GM23338 (cell line): ENCODE measurements around the gene CDC45. TPM values are rescaled to one million over a fixed set of nuclear protein-coding genes. Genes with fewer than 3 reads are reported as not detected.

Source experiments
- ATAC-seq: fragments of 200-7000 bp; cut with Tn5 transposase; 3 replicates; pipeline ENCODE4 v1.9.1; 2020
- DNase-seq: peaks from one replicate; pipeline ENCODE4 v3.0.0-alpha.2; 2015; ENCODE audit warnings: low spot score
- H2AFZ ChIP-seq: fragments of 200-600 bp; sonication (generic); 2 replicates; pipeline ENCODE4 v1.8.0; 2016; ENCODE audit warnings: antibody characterized with exemption, mild to moderate bottlenecking, moderate library complexity
- H3F3A ChIP-seq: fragments of 200-600 bp; sonication (generic); replicated peaks from 2 replicates; pipeline ENCODE4 v1.8.0; 2017; ENCODE audit warnings: antibody characterized with exemption, mixed run types, low read depth
- H3K27ac ChIP-seq: fragments of 200-600 bp; sonication (generic); 2 replicates; pipeline ENCODE4 v1.6.1; 2016; ENCODE audit warnings: low read depth
- H3K27me3 ChIP-seq: fragments of 200-600 bp; sonication (generic); 2 replicates; pipeline ENCODE4 v1.8.0; 2016; ENCODE audit warnings: mild to moderate bottlenecking, mixed run types, moderate library complexity; ENCODE audit not compliant: insufficient read depth
- H3K36me3 ChIP-seq: fragments of 200-600 bp; sonication (generic); 2 replicates; pipeline ENCODE4 v1.8.0; 2016; ENCODE audit warnings: mild to moderate bottlenecking; ENCODE audit not compliant: insufficient read depth
- H3K4me1 ChIP-seq: fragments of 200-600 bp; sonication (generic); 2 replicates; pipeline ENCODE4 v1.8.0; 2016; ENCODE audit warnings: mild to moderate bottlenecking, moderate library complexity; ENCODE audit not compliant: insufficient read depth
- H3K4me2 ChIP-seq: fragments of 200-600 bp; sonication (generic); 2 replicates; pipeline ENCODE4 v1.7.1; 2017; ENCODE audit warnings: mixed run types
- H3K4me3 ChIP-seq: fragments of 200-600 bp; sonication (generic); 2 replicates; pipeline ENCODE4 v1.6.1; 2016; ENCODE audit warnings: mixed run types
- H3K79me2 ChIP-seq: fragments of 200-600 bp; sonication (generic); replicated peaks from 2 replicates; pipeline ENCODE4 v1.8.0; 2017; ENCODE audit warnings: mild to moderate bottlenecking; ENCODE audit not compliant: insufficient read depth
- H3K9me2 ChIP-seq: fragments of 200-600 bp; sonication (generic); 2 replicates; pipeline ENCODE4 v1.8.0; 2017; ENCODE audit not compliant: insufficient read depth
- H4K20me1 ChIP-seq: fragments of 200-600 bp; sonication (generic); replicated peaks from 2 replicates; pipeline ENCODE4 v1.8.0; 2017; ENCODE audit warnings: mild to moderate bottlenecking; ENCODE audit not compliant: insufficient read depth
- H3K27ac Mint-ChIP-seq: 2 replicates; pipeline ENCODE4 v1.8.0; 2020; ENCODE audit warnings: inconsistent platforms, mild to moderate bottlenecking, moderate library complexity, mixed read lengths
- H3K27me3 Mint-ChIP-seq: 3 replicates; pipeline ENCODE4 v1.8.0; 2022; ENCODE audit warnings: low read depth, mild to moderate bottlenecking, moderate library complexity, mixed read lengths, inconsistent platforms; ENCODE audit not compliant: insufficient read depth, poor library complexity
- H3K36me3 Mint-ChIP-seq: 3 replicates; pipeline ENCODE4 v1.8.0; 2021; ENCODE audit warnings: low read depth, mild to moderate bottlenecking, inconsistent platforms, moderate library complexity, mixed read lengths
- H3K4me1 Mint-ChIP-seq: 3 replicates; pipeline ENCODE4 v1.8.0; 2020; ENCODE audit warnings: mild to moderate bottlenecking, inconsistent platforms, mixed read lengths
- H3K4me3 Mint-ChIP-seq: 3 replicates; pipeline ENCODE4 v1.8.0; 2021; ENCODE audit warnings: moderate library complexity, mild to moderate bottlenecking, inconsistent platforms, mixed read lengths
- H3K9me3 Mint-ChIP-seq: 3 replicates; pipeline ENCODE4 v1.8.0; 2020; ENCODE audit warnings: moderate library complexity, mild to moderate bottlenecking, inconsistent platforms, mixed read lengths
- CREB1 ChIP-seq: fragments of 250-450 bp; sonication (Bioruptor Pico); IDR thresholded peaks from 2 replicates; pipeline ENCODE4 v1.5.0; 2020; ENCODE audit warnings: low read depth, mild to moderate bottlenecking, moderate library complexity
- ETS1 ChIP-seq: IDR thresholded peaks from 2 replicates; pipeline ENCODE4 v1.6.1; 2016; ENCODE audit warnings: antibody characterized with exemption
- JUNB ChIP-seq: IDR thresholded peaks from one replicate; pipeline ENCODE4 v1.6.1; 2016; ENCODE audit warnings: antibody characterized with exemption; ENCODE audit not compliant: unreplicated experiment
- NANOG ChIP-seq: IDR thresholded peaks from 2 replicates; pipeline ENCODE4 v1.6.1; 2016; ENCODE audit warnings: antibody characterized with exemption, borderline replicate concordance
- ZNF114 ChIP-seq: fragments of 250-450 bp; sonication (Bioruptor Pico); IDR thresholded peaks from 2 replicates; pipeline ENCODE4 v1.5.0; 2020; ENCODE audit warnings: mild to moderate bottlenecking, moderate library complexity
- polyA plus RNA-seq: library from polyadenylated mRNA; unstranded; fragments of >200 nt; fragmentation: Nextera tagmentation; extraction: Ambion mirVana; gene quantifications from 2 replicates; pipeline ENCODE4 v1.2.1, GENCODE V29; 2016
- total RNA-seq: library from RNA; depleted of rRNA; stranded (reverse); fragments of >200 nt; shearing (Covaris generic); gene quantifications from 2 replicates; pipeline ENCODE4 v1.2.3, GENCODE V29; 2014
- TF ChIP-seq, protein P1 (sequence below): fragments of 250-450 bp; sonication (Bioruptor Pico); IDR thresholded peaks from 2 replicates; pipeline ENCODE4 v1.5.0; 2020; ENCODE audit warnings: mild to moderate bottlenecking, moderate library complexity
- TF ChIP-seq, protein P2 (sequence below), 2 experiments: fragments of 200-600 bp in 1 of 2; sonication (generic) in 1 of 2; conservative IDR thresholded peaks; 2 replicates each; pipeline versions ENCODE4 v1.5.1 to v1.6.1; 2016 to 2017; ENCODE audit warnings: antibody characterized with exemption in 2 of 2, low read depth in 2 of 2, mild to moderate bottlenecking in 2 of 2, moderate library complexity in 1 of 2

CDC45 gene
- total and polyA plus RNA-seq, 2 experiments from 2014 or later, result 29.0 to 30.3 TPM

GRCh38 chr22:19546680-19547079 lies 67.0 kb downstream of the CDC45 start (continued):
- TF ChIP-seq, protein P1, sequence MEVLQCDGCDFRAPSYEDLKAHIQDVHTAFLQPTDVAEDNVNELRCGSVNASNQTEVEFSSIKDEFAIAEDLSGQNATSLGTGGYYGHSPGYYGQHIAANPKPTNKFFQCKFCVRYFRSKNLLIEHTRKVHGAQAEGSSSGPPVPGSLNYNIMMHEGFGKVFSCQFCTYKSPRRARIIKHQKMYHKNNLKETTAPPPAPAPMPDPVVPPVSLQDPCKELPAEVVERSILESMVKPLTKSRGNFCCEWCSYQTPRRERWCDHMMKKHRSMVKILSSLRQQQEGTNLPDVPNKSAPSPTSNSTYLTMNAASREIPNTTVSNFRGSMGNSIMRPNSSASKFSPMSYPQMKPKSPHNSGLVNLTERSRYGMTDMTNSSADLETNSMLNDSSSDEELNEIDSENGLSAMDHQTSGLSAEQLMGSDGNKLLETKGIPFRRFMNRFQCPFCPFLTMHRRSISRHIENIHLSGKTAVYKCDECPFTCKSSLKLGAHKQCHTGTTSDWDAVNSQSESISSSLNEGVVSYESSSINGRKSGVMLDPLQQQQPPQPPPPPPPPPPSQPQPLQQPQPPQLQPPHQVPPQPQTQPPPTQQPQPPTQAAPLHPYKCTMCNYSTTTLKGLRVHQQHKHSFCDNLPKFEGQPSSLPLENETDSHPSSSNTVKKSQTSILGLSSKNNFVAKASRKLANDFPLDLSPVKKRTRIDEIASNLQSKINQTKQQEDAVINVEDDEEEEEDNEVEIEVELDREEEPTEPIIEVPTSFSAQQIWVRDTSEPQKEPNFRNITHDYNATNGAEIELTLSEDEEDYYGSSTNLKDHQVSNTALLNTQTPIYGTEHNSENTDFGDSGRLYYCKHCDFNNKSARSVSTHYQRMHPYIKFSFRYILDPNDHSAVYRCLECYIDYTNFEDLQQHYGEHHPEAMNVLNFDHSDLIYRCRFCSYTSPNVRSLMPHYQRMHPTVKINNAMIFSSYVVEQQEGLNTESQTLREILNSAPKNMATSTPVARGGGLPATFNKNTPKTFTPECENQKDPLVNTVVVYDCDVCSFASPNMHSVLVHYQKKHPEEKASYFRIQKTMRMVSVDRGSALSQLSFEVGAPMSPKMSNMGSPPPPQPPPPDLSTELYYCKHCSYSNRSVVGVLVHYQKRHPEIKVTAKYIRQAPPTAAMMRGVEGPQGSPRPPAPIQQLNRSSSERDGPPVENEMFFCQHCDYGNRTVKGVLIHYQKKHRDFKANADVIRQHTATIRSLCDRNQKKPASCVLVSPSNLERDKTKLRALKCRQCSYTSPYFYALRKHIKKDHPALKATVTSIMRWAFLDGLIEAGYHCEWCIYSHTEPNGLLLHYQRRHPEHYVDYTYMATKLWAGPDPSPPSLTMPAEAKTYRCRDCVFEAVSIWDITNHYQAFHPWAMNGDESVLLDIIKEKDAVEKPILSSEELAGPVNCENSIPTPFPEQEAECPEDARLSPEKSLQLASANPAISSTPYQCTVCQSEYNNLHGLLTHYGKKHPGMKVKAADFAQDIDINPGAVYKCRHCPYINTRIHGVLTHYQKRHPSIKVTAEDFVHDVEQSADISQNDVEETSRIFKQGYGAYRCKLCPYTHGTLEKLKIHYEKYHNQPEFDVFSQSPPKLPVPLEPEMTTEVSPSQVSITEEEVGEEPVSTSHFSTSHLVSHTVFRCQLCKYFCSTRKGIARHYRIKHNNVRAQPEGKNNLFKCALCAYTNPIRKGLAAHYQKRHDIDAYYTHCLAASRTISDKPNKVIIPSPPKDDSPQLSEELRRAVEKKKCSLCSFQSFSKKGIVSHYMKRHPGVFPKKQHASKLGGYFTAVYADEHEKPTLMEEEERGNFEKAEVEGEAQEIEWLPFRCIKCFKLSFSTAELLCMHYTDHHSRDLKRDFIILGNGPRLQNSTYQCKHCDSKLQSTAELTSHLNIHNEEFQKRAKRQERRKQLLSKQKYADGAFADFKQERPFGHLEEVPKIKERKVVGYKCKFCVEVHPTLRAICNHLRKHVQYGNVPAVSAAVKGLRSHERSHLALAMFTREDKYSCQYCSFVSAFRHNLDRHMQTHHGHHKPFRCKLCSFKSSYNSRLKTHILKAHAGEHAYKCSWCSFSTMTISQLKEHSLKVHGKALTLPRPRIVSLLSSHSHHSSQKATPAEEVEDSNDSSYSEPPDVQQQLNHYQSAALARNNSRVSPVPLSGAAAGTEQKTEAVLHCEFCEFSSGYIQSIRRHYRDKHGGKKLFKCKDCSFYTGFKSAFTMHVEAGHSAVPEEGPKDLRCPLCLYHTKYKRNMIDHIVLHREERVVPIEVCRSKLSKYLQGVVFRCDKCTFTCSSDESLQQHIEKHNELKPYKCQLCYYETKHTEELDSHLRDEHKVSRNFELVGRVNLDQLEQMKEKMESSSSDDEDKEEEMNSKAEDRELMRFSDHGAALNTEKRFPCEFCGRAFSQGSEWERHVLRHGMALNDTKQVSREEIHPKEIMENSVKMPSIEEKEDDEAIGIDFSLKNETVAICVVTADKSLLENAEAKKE (CRISPR knock-in tag), result no peak
- TF ChIP-seq CREB1 (no peak), JUNB (no peak), ZNF114 (CRISPR knock-in tag) (no peak), ETS1 (no peak), NANOG (no peak)

- H3K4me1 Mint-ChIP-seq, result peaks cover 5% of the 10 kb centered on the region; the same call in 2 of the 3 replicates
- no peaks in the 10 kb centered on the region for H4K20me1 ChIP-seq
- H3K27ac ChIP-seq, result no peak overlapping the region
- H3K36me3 ChIP-seq, result no peaks in the 10 kb centered on the region
- no peaks in the 10 kb centered on the region for H3K27me3 ChIP-seq
- no peaks in the 10 kb centered on the region for H3K36me3 Mint-ChIP-seq
- peaks cover 9% of the 10 kb centered on the region for H3K27me3 Mint-ChIP-seq
- H2AFZ ChIP-seq, result no peak overlapping the region
- H3K9me3 Mint-ChIP-seq, result peaks cover 2% of the 10 kb centered on the region; the same call in 2 of the 3 replicates
- H3K27ac Mint-ChIP-seq, result no peak overlapping the region
- H3K9me2 ChIP-seq, result no peaks in the 10 kb centered on the region
- ATAC-seq (no peak), DNase-seq (no peak)
- no peak overlapping the region for H3K4me3 ChIP-seq
- no peak overlapping the region for H3K4me2 ChIP-seq
- H3F3A ChIP-seq, result no peaks in the 10 kb centered on the region
- H3K4me3 Mint-ChIP-seq, result no peak overlapping the region
- no peaks in the 10 kb centered on the region for H3K4me1 ChIP-seq
- no peaks in the 10 kb centered on the region for H3K79me2 ChIP-seq
- TF ChIP-seq NANOG (no peak), JUNB (no peak)
- TF ChIP-seq, protein P1 (CRISPR knock-in tag), result no peak
- TF ChIP-seq, protein P2, sequence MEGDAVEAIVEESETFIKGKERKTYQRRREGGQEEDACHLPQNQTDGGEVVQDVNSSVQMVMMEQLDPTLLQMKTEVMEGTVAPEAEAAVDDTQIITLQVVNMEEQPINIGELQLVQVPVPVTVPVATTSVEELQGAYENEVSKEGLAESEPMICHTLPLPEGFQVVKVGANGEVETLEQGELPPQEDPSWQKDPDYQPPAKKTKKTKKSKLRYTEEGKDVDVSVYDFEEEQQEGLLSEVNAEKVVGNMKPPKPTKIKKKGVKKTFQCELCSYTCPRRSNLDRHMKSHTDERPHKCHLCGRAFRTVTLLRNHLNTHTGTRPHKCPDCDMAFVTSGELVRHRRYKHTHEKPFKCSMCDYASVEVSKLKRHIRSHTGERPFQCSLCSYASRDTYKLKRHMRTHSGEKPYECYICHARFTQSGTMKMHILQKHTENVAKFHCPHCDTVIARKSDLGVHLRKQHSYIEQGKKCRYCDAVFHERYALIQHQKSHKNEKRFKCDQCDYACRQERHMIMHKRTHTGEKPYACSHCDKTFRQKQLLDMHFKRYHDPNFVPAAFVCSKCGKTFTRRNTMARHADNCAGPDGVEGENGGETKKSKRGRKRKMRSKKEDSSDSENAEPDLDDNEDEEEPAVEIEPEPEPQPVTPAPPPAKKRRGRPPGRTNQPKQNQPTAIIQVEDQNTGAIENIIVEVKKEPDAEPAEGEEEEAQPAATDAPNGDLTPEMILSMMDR (conservative IDR thresholded peaks at IDR 0.05; ENCODE audit: low read depth in 2 of 2), result no peak
Measured at GRCh38 chr22:19547620-19548019, 67.9 kb downstream of the CDC45 start.
